Fibroblast of skin of right biceps (primary cell): Measurements from ENCODE around the gene PWWP2B.

Experiments used
- DNase-seq: peaks from one replicate; pipeline ENCODE4 v3.0.0-alpha.2; 2013

The PWWP2B gene

DNA sequence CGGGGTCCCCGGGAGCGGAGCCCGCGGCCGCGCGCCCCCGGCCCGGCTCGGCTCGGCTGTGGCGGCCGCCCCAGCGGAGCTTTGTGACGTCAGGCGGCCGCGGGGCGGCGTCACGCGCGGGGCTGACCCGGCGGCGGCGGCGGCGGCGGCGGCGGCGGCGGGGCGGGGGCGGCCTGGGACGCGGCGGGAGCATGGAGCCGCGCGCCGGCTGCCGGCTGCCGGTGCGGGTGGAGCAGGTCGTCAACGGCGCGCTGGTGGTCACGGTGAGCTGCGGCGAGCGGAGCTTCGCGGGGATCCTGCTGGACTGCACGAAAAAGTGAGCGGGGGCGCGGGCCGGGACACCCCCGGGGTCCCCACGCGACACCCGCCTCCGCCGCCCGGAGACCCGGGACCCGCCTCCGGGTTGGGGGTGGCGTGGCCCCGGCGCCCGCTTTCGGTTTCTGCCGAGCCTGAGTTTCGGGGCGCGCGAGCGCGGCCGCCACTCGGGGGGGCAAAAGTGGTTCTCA lies at the start of gene PWWP2B:
Gene PWWP2B, plus strand, starts transcription at position 165 of the 506 bp plus-strand sequence. Its CDS starts 27 bp downstream, at position 192.
- DNase-seq: peak; percentile 41

DNA sequence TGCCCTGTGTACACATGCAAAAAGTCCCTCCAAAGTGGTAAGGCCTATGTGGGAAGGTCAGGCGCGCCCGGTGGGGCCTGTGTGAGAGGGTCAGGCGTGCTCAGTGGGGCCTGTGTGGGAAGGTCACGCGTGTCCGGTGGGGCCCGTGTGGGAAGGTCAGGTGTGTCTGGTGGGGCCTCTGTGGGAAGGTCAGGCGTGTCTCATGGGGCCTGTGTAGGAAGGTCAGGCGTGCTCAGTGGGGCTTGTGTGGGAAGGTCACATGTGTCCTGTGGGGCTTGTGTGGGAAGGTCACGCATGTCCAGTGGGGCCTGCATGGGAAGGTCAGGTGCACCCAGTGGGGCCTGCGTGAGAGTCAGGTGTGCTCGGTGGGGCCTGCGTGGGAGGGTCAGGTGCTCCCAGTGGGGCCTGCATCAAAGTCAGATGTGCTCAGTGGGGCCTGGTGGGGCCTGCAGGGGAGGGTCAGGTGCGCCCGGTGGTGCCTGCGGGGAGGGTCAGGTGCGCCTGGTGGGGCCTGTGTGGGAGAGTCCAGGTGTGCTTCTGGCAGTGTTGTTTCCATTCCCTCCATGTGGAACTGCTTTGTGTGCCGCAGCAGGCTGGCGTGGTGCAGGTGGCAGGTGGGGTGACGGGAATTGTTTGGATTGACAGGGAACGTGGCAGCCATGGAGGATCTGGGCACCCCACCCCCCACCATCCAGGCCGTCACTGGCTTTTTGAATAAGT lies 49.6 kb upstream of the PWWP2B start:
- no peak for DNase-seq

DNA sequence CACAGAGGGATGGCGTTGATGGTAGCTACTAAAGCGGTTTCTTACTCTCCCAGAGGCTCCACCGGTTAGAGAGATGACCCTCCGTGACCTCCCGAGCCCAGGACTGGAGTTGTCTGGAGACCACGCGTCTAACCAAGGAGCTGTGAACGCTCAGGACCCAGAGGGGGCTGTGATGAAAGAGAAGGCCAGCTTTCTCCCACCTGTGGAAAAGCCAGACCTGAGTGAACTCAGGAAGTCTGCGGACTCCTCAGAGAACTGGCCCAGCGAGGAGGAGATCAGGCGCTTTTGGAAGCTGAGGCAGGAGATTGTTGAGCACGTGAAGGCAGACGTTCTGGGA lies 49.1 kb upstream of the PWWP2B start:
- no peak for DNase-seq

DNA sequence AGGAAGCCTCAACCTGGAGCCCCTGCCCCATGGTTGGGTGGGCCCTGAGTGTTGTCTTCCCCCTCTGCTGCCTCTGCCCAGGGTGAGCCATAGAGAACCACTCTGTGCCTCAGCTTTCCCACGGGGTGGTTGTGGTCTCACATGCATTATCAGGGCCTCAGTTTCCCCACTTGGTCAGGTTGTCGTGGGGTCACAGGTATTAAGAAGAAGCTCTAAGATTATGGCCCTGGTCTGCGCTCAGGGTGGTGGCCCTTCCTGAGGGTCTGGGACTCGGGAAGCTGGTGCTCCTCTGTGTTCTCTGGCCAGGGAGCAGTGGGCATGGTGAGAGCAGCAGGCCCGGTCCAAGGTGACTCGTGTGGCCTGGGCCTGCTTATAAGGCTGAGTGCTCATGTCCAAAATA lies 47.2 kb upstream of the PWWP2B start:
- DNase-seq: no peak

DNA sequence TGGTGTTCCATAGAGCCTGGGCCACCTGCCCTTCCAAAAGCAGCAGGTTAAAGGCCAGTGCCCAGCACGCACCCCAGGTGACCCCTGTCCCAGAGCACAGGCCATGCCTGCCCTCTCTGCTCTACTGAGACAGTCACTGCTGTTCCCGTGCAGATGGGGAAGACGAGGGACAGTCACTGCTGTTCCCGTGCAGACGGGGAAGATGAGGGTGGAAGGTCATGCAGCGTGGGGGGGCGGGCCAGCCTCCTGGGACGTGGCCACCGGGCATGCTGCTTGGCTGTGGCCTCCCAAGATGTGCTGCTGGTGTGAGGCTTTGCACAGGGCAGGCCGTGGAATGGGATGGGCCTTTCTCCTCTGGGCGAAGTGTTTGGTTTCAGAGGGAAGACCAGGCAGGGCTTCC lies 46.6 kb upstream of the PWWP2B start:
- DNase-seq: no peak

DNA sequence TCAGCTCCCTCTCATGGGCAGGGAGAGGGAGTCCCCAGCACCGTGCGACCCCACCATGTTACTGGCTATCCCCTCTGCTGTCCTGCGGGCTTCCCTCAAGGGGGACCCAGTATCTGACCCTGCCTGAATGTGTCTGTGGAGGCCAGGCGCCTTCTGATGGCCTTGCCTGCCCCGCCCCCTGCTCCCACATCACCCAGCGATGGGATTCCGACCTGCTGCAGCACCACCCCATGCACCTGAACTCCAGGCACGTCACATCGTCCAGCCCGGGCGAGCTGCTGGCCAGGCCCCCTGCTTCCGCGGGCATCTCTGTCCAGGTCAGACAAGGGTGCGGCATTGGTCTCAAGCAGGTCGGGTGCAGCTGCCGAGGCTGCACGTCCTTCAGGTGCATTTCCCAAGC lies 46.1 kb upstream of the PWWP2B start:
- no peak for DNase-seq

DNA sequence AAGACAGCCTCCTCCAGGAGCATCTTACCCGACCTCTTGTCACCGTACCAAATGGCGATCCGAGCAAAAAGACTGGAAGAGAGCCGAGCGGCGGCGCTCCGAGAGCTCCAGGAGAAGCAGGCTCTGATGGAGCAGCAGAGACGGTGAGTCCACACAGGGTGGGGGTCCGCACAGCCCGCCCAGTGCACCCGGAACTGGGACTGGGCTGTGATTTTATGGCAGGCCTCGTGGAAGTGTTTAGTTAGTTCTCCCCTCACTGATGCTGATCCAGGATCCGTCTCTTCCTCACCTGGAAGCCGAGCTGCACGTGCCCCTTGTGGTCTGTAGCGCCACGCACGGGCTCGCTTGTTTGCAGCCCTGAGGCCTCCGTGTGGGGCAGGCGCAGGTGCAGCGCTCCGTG lies 45.4 kb upstream of the PWWP2B start:
- DNase-seq: no peak

DNA sequence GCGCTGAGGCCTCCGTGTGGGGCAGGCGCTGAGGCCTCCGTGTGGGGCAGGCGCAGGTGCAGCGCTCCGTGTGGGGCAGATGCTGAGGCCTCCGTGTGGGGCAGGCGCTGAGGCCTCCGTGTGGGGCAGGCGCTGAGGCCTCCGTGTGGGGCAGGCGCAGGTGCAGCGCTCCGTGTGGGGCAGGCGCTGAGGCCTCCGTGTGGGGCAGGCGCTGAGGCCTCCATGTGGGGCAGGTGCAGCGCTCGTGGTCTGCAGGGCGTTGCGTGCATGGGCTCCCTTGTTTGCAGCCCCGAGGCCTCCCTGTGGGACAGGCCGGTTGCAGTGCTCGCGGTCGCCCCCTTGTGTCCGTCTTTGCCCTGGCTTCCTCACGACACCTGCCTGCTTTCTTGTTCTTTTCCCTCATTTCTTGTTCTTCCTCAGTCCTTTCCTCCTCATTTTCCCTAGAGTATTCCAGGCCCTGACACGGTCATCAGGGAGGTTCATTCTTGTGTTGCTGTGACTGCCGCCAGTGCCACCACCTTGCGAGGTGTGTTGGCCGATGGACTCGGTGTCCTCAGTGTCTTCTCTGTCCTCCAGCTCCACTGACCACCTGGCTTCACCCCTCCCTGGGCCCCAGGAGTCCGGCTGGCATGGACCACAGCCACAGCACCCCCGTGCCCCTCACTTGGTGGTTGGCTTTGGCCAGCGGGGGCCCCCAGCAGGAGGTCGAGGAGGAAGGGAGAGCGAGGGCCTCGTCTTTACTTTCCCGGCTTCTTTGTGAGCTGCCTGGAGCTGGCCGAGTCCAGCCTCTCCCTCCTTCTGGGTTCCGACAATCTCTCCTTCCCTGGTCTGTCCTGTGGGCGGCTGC lies 44.3 kb upstream of the PWWP2B start:
- peak; percentile 34 for DNase-seq

DNA sequence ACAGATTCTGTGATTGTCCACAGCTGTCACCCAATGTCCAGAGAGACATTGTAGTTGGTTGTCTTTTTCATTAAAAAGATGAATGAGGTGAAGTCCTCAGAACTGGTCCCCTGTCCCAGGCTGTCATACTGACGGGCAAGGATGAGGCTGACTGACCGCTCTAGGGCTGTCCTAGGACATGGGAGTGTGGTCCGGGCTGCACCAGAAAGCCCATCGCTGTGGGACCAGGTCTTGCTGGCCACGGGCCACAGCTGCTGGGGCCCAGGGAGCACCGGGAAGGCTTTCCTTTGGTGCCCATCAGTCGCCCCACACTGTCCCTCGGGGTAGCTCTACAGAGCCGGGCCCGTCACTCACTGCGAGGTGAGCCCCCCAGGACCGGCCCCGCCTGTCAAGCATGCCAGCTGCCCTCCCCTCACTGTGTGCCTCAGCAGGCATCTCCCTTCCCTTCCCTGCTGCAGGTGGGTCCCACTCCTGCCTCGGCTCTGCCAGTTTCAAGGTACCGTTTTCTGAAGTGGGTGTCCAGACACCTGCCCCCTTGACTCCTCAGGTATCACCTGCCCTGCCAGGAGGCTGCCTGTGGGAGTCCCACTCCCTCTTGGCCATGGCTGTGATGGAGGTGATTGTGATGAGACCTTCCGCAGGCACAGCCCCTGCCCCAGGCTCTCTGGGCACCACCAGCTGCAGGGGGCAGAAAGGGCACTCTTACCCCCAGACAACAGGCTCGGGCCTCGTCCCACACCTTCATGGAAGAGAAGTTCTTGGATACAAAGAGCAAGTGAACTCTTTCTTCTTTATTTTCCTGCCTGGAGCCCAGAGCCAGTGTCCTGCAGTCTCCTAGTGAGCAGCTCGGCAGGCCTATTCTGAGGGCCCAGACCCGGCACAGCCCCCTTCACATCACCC lies 43.3 kb upstream of the PWWP2B start:
- DNase-seq: no peak

DNA sequence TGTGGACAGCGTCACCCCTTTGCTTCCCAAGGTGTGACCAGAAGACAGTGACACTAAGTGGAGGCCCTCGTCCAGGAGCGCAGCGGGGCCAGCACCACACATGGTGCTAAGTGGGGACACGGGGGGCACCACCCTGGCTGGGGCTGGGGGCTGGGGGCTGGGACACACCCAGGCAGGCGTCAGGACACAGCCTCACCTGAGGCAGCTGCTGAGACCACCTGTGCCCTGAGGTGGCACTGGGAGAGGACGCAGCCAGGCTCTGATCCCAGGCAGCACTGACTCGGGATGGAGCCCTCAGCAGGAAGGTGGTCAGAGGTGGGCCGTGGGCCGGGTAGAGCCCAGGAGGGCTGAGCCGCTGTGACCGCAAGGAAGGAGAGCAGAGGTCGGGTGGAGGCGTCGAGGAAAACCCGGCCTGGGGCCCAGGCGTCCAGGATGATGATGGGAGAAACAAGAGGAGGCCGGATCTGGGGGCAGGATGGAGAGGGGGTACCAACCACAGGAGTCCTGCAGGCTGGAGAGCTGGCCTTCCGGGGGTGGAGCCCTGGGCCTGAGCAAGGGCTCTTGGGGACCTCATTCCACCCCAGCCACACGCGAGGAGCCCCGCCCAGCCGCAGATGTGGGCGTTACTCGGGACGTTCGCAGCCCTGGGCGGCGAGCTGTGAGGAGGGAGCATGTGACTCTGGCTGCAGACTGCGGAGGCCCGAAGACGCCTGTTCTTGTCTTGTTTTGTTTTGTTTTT lies 42.5 kb upstream of the PWWP2B start:
- DNase-seq: no peak

DNA sequence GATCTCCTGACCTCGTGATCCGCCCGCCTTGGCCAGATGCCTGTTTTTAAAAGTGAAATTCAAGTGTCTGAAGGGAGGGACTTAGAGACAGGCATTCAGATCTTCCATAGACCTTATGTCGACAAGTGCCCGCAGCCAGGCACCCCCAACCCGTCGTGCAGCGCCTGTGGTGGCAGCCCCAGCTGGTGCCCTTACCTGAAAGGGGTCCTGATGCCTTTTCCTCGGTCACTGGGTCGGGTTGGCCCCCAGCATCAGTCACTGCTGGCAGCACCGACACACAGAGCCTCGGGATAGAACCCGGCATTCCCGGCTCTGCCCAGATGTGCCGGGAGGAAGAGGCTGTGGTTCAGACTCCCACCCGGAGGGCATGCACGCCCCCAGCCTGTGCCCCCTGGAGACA lies 41.7 kb upstream of the PWWP2B start:
- DNase-seq: no peak

DNA sequence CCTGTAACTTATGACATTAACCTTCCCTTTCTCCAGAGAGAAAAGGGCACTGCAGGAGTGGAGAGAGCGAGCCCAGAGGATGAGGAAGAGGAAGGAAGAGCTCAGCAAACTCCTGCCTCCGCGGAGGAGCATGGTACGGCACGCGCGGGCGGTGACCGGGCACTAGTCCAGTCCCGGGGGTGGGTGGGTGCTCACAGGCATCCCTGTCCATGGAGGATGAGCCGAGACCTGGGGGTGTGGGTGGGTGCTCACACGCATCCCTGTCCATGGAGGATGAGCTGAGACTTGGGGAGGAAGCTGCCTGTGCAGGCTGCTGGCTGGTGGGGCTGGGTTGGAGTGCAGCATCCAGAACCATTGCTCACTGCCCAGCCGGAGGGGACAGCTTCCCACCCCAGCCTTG lies 41.2 kb upstream of the PWWP2B start:
- no peak for DNase-seq

DNA sequence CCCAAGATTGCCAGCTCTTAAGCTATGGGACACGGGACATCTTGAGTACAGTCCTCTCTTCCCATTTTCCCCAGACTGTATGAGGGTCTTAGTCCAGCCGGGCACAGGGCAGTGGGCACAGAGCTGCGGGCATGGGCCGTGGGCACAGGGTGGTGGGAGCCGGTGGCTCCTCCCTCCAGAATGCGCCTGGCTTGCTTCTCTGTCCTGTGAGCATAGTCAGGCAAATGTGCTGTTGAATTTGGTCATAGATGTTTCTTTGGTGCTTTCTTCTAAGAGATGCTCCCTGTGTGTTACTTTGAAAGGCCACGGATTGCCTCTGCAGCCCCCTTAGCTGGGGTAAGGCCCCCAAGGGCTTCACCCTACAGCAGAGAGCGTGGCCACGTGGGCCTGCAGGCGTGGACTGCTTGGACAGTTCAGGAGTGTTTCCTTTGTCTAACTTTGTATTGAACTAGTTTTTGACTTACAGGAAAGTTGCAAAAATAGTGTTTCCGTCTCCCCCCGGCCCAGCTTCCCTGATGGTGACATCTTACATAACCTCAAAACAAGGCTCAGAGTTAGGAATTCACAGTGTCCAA lies 40.3 kb upstream of the PWWP2B start:
- DNase-seq: no peak

DNA sequence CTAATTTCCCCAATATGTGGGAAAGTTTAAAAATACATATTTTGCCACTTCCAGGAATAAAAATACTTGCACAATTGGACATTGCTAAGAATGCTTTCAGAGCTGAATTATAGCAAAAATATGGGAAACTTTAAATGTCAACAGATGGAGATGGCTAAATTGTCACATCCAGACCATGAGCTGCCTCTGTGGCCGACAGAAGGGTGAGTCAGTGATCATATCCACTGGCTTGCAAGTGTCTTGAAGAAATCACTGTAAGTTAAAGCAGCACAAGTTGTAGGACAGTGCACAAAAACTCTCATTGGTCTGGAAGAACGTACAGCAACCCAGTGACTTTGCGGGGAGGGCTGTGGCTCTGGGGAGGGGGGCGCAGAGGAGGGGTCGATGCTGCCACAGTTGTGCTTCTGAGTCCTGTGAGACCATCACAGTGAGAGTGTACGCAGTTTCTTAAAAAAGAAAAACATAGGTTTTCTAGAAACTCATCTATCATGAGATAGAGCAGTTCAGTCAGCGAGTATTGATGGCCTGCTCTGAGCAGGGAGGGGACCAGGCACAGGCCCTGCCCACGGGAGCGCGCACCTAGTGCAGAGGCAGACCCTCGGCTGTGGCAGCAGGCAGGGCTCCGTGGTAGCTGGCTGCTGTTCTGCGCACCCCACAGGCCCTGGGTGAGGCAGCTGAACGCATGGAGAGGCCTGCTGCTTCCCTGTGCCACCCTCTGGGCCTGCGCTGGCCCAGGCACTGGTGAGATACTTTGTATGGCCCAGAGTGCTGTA lies 39.5 kb upstream of the PWWP2B start:
- DNase-seq: no peak

DNA sequence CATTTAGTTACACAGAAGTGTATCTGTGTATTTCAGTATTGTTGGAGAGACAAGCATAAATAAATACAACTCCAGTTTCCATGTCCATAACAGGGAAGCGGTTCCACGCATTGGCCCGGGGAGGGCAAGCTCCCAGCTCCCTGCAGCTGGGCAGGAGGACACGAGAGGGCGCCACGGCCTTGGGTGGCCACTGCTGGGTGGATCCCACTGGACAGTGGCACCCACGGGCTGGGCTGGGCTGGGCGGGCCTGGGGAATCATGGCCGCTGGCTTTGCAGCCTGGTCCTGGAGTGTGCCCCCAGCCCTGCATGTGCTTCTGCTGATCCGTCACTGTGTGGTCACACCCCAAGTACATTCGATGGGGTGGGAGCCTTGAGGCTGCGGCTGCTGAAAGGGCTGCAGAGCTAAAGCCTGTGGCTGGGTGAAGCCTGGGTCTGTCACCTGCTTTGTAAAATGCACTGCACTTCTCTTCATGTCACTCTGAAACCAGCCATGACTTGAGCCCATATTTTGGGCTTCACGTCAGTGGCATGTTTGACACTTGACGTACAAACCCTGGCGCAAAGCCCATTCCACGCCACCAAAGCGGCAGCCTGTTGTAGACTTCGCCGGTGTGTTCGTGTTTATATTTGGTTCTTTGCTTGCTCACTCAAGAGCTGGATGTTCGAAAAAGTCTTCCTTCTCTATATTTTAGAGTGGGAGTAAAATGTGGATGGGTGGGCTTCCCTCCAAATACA lies 37.5 kb upstream of the PWWP2B start:
- no peak for DNase-seq

DNA sequence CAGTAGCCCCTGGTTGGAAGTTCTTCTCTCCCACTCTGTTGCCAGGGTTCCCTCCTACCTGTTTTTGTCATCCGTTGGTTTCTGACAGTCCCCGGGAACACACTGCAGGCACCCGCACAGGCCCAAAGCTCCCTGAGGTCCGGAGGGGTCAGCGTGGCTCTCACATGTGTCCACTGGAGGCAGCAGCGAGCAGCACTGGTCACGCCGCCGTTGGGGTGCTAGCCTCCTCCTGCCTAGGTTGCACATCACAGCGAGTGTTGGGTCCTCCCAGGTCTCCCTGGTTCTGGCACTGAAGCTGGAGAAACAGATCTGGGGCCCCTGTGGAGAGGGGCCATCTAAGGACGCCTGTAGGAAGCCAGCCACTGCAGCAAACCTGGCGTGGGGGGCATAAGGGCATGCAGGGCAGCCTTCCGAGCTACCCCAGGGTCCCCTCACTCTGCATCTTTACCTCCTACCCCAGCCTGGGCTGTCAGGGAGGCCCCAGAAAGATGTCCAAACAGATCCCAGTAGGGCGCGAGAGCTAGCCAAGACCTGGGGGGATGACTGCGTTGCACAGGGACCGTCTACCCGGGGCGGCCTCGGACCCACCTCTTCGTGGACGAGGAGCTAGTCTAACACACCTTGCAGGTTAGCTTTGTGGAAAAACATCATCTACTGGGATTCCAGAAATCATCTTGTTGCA lies 36.1 kb upstream of the PWWP2B start:
- DNase-seq: no peak

DNA sequence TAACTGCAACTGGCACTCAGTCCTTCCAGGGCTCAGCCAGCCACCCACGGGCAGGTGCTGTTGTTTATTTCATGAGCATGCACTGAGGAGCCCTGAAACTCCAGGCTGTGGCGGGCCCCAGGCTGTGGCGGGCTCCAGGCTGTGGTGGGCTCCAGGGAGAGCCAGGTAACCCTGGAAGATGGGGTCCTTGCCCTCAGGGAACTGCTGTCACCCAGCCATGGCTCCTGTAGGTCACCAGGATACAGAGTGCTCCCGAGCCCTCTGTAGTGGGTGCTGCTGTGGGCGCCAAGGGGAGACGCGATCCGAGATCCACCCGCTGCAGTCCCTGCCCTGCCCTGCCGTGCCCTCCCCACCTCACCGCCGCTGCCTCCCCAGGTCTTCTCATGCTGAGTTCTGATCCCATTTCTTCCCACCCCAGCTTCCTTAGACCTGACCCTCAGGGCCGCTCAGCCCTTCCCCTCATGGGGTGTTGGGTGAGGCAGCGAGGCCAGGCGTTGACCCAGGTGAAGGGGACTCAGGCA lies 35.4 kb upstream of the PWWP2B start:
- DNase-seq: no peak

DNA sequence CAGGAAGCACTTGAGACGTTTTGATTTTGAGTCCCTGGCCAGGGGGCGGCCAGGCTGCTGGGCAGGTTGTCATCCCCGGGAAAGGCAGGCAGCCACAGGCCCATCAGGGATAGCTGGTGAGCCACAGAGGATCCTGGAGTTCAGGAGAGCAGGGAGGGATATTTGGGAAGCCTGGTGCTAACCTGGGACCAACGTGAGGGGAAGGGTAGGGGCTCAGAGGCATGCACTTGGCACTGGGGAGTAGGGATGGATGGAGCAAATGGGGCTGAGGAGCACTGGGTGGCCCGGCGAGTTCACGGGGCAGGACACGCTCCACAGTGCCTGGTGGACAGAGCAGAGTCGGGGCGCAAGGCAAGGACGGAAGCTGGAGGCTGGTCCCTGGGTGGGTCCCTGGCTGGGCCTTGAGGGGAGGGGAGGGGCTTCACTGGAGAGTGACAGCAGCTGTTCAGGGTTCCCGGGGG lies 34.8 kb upstream of the PWWP2B start:
- DNase-seq: no peak

DNA sequence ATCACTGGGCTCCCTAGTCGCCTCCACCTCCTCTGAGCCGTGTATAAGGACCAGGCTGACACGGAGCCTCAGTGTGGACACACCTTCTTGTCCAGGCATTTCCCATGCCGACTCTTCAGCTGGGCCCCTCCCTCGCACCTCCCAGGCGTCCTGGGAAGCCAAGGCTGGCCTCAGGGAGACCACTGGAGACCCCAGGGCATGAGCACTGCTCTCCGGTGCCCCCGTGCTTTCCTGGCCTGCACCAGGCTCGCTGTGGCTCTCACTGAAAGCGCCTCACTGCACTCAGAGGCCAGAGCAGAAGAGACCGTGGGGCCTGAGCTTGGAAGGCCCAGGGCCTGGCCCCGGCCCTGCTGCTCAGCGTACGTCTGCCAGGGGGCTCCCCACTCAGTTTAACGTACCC lies 33.6 kb upstream of the PWWP2B start:
- DNase-seq: no peak
